BJ (cell line): ENCODE results near the gene MST1. TPM values are rescaled to one million over a fixed set of nuclear protein-coding genes. Genes with fewer than 3 reads are reported as not detected.

ENCODE experiments used
- CTCF ChIA-PET: fragments of 350-600 bp; formaldehyde crosslinking; extraction: SDS; loops from one replicate; lab custom pipeline; 2021; ENCODE audit warnings: antibody characterized with exemption, inconsistent platforms; lab: Yijun Ruan, JAX
- POLR2A ChIA-PET: fragments of 300-600 bp; sonication (Branson Sonifier 250); formaldehyde crosslinking; extraction: SDS; loops from one replicate; lab custom pipeline; 2021; ENCODE audit warnings: antibody characterized with exemption; lab: Charles Lee
- DNase-seq: peaks from one replicate; pipeline ENCODE4 v3.0.0-alpha.2; 2011; ENCODE audit warnings: low read depth
- H3K27me3 ChIP-seq: 2 replicates; pipeline ENCODE4 v1.6.0; 2011; ENCODE audit warnings: low read length; ENCODE audit not compliant: control insufficient read depth, insufficient read depth
- H3K36me3 ChIP-seq: 2 replicates; pipeline ENCODE4 v1.5.1; 2011; ENCODE audit warnings: low read length; ENCODE audit not compliant: control insufficient read depth, insufficient read depth
- H3K4me3 ChIP-seq: 2 replicates; pipeline ENCODE4 v1.5.1; 2011; ENCODE audit warnings: low read depth, mild to moderate bottlenecking, control low read depth, low read length
- polyA plus RNA-seq: library from polyadenylated mRNA; depleted of rRNA; stranded (reverse); fragments of >200 nt; gene quantifications from 2 replicates; pipeline ENCODE4 v1.2.3, GENCODE V29; 2011
- TF ChIP-seq, protein P1 (sequence below): IDR thresholded peaks from 2 replicates; pipeline ENCODE4 v1.5.1; 2011; ENCODE audit warnings: low read depth, mild to moderate bottlenecking, control low read depth, inconsistent platforms, low read length, moderate library complexity; ENCODE audit not compliant: insufficient read depth

MST1 gene
- polyA plus RNA-seq, 1 experiment = 10.7 TPM

DNA sequence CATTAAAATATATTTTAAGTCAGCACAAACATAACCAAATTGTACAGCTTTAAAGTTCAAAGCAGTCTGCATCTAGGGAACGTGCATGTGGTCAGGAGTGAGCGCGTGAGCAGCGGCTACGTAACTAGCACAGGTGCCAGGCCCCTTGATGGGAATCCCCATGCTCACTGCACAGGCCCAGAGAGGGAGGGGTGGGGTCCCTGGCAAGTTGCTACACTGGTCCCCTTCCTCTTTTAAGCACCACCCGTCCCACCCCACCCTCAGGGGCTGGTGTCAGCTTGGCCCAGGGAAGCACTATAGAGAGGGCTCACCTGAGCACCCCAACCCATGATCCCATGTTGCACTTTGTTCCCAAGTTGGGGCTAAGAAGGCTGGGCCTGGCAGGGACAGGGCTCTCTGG lies 35.3 kb upstream of the MST1 start:
- ChIA-PET POLR2A (no interaction called here), CTCF (interaction anchor here (1.4 kb wide), 1 partner anchor 78 kb away, joined by 5 read pairs; the partner anchor contains the start of gene INKA1)
- Histone ChIP-seq H3K4me3 (peak overlapping the region; percentile 100), H3K27me3 (no peaks in the 10 kb centered on the region), H3K36me3 (peaks cover 28% of the 10 kb centered on the region)
- TF ChIP-seq, protein P1, sequence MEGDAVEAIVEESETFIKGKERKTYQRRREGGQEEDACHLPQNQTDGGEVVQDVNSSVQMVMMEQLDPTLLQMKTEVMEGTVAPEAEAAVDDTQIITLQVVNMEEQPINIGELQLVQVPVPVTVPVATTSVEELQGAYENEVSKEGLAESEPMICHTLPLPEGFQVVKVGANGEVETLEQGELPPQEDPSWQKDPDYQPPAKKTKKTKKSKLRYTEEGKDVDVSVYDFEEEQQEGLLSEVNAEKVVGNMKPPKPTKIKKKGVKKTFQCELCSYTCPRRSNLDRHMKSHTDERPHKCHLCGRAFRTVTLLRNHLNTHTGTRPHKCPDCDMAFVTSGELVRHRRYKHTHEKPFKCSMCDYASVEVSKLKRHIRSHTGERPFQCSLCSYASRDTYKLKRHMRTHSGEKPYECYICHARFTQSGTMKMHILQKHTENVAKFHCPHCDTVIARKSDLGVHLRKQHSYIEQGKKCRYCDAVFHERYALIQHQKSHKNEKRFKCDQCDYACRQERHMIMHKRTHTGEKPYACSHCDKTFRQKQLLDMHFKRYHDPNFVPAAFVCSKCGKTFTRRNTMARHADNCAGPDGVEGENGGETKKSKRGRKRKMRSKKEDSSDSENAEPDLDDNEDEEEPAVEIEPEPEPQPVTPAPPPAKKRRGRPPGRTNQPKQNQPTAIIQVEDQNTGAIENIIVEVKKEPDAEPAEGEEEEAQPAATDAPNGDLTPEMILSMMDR = no peak
- DNase-seq = no peak

DNA sequence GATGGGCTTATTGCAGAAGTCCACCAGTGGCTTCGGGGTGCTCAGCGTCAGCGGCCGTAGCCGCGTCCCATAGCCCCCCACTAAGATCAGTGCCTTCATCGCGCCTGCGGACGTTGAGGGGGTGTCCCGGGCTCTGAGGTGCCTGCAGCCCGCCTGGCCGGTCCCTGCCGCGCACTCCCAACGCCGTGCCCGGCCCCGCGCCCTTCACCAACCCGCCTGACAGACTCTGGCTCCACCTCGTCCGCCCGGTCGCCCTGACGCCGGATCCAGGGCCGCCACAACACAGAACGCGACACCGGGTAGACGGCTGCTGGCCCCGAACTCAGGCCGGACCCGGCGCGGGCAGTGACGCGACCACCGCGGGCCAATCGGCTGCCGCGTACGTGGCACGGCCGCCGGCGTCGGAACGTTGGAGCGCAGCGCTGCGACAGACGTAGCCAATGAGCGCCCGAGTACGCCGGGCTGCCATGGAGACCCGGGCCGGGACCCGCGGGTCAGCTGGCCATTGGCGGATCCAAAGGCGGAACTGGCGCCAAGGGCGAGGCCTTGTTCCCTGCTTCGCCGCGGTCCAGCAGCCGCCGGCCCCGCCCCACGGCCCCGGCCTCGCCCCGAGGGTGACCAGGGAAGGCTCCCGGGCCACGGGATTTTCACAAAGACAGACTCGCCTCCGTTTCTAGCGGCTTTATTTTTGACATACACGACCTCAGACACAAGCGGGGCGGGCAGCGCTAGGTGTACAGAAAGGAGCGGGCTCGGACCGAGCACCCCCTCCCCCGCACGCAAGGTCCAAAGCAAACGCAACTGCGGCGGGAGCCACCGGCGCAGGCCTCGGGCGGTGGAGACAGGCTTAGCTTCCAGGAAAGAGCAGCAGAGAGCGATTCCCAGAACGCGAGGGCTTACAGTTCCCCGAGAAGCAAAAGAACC lies 34.6 kb upstream of the MST1 start, which contains the start of gene GMPPB:
Gene GMPPB, minus strand, starts transcription at position 324 of the 924 bp plus-strand sequence. Its CDS starts 225 bp downstream, at position 99.
- peaks cover 28% of the 10 kb centered on the region for H3K36me3 ChIP-seq
- CTCF ChIA-PET = interaction anchor here (1.4 kb wide), 1 partner anchor 79 kb away, joined by 5 read pairs; the partner anchor contains the start of gene INKA1
- POLR2A ChIA-PET = no interaction called here
- TF ChIP-seq, protein P1 = no peak
- peak within 1 kb of the TSS; percentile 100 for H3K4me3 ChIP-seq
- DNase-seq = peak; percentile 76
- H3K27me3 ChIP-seq = no peaks in the 10 kb centered on the region

DNA sequence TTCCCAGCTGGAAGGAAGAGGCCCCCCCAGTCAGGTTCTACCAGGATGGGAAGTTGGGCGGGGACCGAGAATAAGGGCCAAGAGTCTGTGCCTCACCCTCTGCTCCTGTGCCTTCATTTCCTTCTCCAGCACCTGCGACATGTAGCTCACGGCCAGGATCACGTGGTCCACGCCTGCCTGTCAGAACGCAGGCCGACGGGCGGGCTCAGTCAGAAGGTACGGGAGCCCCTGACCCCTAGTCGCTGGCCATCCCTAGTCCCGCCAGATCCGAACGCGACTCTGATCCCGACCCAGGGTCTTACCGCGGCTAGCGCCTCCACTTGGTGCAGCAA lies 34.0 kb upstream of the MST1 start:
- Histone ChIP-seq H3K4me3 (peak overlapping the region; percentile 100), H3K36me3 (peaks cover 28% of the 10 kb centered on the region), H3K27me3 (no peaks in the 10 kb centered on the region)
- ChIA-PET POLR2A (no interaction called here), CTCF (interaction anchor here (1.4 kb wide), 1 partner anchor 80 kb away, joined by 5 read pairs; the partner anchor contains the start of gene INKA1)
- DNase-seq = no peak
- TF ChIP-seq, protein P1 = no peak

DNA sequence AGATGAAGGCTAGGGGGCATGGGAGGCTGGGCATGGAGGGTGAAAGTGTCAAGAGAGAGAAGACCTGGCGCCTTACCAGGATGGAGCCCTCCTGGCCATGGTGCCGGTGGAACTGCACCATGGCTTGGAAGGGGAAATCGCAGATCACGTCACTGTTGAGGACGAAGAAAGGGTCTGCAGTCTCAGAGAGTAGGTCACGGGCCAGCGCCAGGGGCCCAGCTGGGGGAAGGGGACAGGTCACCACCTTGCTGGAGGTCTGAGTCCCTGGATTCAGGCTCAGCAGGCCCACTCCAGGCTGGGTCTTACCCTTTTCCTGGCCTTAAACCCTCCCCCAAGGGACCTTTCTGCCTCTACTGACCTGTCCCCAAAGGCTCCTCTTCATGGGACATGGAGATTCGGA lies 33.6 kb upstream of the MST1 start:
- H3K4me3 ChIP-seq = peak overlapping the region; percentile 100
- CTCF ChIA-PET = interaction anchor here (4.4 kb wide), 1 partner anchor 116 kb away, joined by 24 read pairs; no protein-coding TSS in a partner anchor
- H3K36me3 ChIP-seq = peaks cover 26% of the 10 kb centered on the region
- no peak for DNase-seq
- POLR2A ChIA-PET = no interaction called here
- H3K27me3 ChIP-seq = no peaks in the 10 kb centered on the region
- TF ChIP-seq, protein P1 = no peak
